Measurements from ENCODE around the gene TTC16. TPM values are rescaled to one million over a fixed set of nuclear protein-coding genes. Genes with fewer than 3 reads are reported as not detected.

TTC16 gene
- total and polyA plus RNA-seq, 2 experiments from 2014 or later, result not detected

DNA sequence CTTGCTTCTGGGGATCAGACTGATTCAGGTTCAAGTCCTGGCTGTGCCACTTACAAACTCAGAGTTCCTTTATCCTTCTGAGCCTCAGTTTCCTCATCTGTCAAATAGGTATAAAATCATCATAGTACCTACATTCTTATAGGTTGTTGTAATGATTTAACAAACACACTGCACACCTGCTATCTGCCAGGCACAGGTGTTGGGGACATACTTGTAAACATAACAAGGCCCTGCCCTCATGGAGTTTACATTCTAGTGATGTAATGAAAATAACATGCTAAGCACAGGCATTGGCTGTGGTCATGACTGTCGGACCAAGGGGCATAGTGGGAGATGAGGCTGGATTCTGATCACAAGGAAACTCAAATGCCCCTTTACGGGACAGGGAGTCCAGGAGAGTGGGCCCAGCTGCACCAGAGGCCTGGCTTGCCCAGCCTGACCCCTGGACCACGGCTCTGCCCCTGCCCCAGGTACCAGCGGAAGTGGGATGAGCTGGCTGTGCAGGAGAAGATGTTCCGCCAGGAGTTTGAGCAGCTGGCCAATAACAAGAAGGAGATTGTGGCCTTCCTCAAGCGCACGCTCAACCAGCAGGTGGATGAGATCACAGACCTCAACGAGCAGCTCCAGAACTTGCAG lies 6.8 kb upstream of the TTC16 start:
- Histone ChIP-seq H3K36me3 (replicated peaks; ENCODE audit: insufficient read depth, low read depth) (no peaks in the 10 kb centered on the region), H3K27ac (no peak overlapping the region), H3K79me2 (no peaks in the 10 kb centered on the region), H3K9me3 (ENCODE audit: low read depth) (no peaks in the 10 kb centered on the region), H3K4me1 (ENCODE audit: insufficient read depth) (no peaks in the 10 kb centered on the region), H3K4me3 (no peak overlapping the region), H4K20me1 (ENCODE audit: insufficient read depth, poor library complexity, severe bottlenecking) (no peaks in the 10 kb centered on the region), H3K27me3 (no peaks in the 10 kb centered on the region), H2AFZ (no peak overlapping the region), H3K4me2 (no peak overlapping the region), H3K9me2 (replicated peaks; ENCODE audit: insufficient read depth) (no peaks in the 10 kb centered on the region)
- 94% methylated on average over 8 of the region's 8 CpGs for WGBS (ENCODE audit: low lambda C conversion rate, missing lambda C conversion rate)
- no peak for TF ChIP-seq EZH2phosphoT487 (IDR thresholded peaks at IDR 0.05; ENCODE audit: low read depth, severe bottlenecking, unreplicated experiment)
- no peak for TF ChIP-seq EZH2 (IDR thresholded peaks at IDR 0.05; ENCODE audit: borderline replicate concordance)
- TF ChIP-seq, protein P1, sequence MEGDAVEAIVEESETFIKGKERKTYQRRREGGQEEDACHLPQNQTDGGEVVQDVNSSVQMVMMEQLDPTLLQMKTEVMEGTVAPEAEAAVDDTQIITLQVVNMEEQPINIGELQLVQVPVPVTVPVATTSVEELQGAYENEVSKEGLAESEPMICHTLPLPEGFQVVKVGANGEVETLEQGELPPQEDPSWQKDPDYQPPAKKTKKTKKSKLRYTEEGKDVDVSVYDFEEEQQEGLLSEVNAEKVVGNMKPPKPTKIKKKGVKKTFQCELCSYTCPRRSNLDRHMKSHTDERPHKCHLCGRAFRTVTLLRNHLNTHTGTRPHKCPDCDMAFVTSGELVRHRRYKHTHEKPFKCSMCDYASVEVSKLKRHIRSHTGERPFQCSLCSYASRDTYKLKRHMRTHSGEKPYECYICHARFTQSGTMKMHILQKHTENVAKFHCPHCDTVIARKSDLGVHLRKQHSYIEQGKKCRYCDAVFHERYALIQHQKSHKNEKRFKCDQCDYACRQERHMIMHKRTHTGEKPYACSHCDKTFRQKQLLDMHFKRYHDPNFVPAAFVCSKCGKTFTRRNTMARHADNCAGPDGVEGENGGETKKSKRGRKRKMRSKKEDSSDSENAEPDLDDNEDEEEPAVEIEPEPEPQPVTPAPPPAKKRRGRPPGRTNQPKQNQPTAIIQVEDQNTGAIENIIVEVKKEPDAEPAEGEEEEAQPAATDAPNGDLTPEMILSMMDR (IDR thresholded peaks at IDR 0.05; ENCODE audit: poor library complexity), result no peak
- DNase-seq (ENCODE audit: low spot score), result no peak

DNA sequence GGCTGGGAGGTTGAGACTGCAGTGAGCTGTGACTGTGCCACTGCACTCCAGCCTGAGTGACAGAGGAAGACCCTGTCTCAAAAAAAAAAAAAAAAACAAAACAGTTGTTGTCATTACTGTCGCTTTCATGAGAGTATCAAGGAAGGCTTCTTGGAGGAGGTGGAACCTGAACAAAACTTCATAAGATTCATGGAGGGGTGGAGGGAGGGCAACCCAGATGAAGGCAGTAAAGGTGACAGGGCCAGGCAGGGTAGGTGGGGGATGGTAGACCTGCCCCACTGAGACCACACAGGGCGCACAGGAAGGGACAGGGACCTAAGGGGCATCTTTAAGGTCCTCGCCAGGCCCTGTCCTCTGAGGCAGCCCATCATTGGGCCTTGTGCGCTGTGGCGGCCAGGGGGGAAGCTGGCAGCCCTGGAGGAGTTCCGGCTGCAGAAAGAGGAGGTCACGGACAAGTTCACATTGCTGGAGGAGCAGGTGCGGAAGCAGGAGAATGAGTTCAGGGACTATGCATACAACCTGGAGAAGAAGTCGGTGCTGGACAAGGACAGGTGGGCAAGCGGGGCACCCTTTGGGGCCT lies 5.6 kb upstream of the TTC16 start:
- H2AFZ ChIP-seq, result no peak overlapping the region
- no peaks in the 10 kb centered on the region for H3K9me3 ChIP-seq (ENCODE audit: low read depth)
- H3K4me3 ChIP-seq, result no peak overlapping the region
- H3K36me3 ChIP-seq (replicated peaks; ENCODE audit: insufficient read depth, low read depth), result no peaks in the 10 kb centered on the region
- H3K4me1 ChIP-seq (ENCODE audit: insufficient read depth), result no peaks in the 10 kb centered on the region
- no peaks in the 10 kb centered on the region for H3K9me2 ChIP-seq (replicated peaks; ENCODE audit: insufficient read depth)
- no peaks in the 10 kb centered on the region for H3K27me3 ChIP-seq
- no peak for TF ChIP-seq EZH2phosphoT487 (IDR thresholded peaks at IDR 0.05; ENCODE audit: low read depth, severe bottlenecking, unreplicated experiment)
- no peaks in the 10 kb centered on the region for H4K20me1 ChIP-seq (ENCODE audit: insufficient read depth, poor library complexity, severe bottlenecking)
- no peak overlapping the region for H3K4me2 ChIP-seq
- 97% methylated on average over 10 of the region's 10 CpGs for WGBS (ENCODE audit: low lambda C conversion rate, missing lambda C conversion rate)
- no peak for DNase-seq (ENCODE audit: low spot score)
- H3K27ac ChIP-seq, result no peak overlapping the region
- H3K79me2 ChIP-seq, result no peaks in the 10 kb centered on the region

DNA sequence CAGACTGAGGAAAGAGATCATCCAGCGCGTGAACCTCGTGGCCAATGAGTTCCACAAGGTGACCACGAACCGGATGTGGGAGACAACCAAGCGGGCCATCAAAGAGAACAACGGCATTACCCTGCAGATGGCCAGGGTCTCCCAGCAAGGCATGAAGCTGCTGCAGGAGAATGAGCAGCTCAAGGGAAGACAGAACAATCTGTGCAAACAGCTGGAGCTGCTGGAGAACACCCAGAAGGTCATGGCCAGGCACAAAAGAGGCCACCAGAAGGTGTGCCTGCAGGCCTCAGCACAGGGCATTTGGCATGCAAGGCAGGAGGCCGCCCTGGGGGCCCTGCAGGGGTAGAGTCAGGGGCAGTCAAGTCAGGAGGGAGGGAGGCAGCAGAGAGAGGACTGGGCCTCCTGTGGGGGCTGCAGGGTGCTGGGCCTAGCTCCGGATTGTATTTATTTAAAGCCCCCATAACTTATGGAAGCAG lies 4.6 kb upstream of the TTC16 start:
- no peaks in the 10 kb centered on the region for H3K27me3 ChIP-seq
- TF ChIP-seq EZH2 (IDR thresholded peaks at IDR 0.05; ENCODE audit: borderline replicate concordance) (no peak), EZH2phosphoT487 (IDR thresholded peaks at IDR 0.05; ENCODE audit: low read depth, severe bottlenecking, unreplicated experiment) (no peak)
- TF ChIP-seq, protein P1 (IDR thresholded peaks at IDR 0.05; ENCODE audit: poor library complexity), result no peak
- no peaks in the 10 kb centered on the region for H3K9me2 ChIP-seq (replicated peaks; ENCODE audit: insufficient read depth)
- H3K4me1 ChIP-seq (ENCODE audit: insufficient read depth), result no peaks in the 10 kb centered on the region
- H3K4me3 ChIP-seq, result no peak overlapping the region
- no peak overlapping the region for H2AFZ ChIP-seq
- WGBS (ENCODE audit: low lambda C conversion rate, missing lambda C conversion rate), result 84% methylated on average over 9 of the region's 9 CpGs
- no peaks in the 10 kb centered on the region for H3K36me3 ChIP-seq (replicated peaks; ENCODE audit: insufficient read depth, low read depth)
- no peaks in the 10 kb centered on the region for H3K9me3 ChIP-seq (ENCODE audit: low read depth)
- H3K79me2 ChIP-seq, result no peaks in the 10 kb centered on the region
- no peak overlapping the region for H3K27ac ChIP-seq
- H4K20me1 ChIP-seq (ENCODE audit: insufficient read depth, poor library complexity, severe bottlenecking), result no peaks in the 10 kb centered on the region
- no peak overlapping the region for H3K4me2 ChIP-seq
- no peak for DNase-seq (ENCODE audit: low spot score)

DNA sequence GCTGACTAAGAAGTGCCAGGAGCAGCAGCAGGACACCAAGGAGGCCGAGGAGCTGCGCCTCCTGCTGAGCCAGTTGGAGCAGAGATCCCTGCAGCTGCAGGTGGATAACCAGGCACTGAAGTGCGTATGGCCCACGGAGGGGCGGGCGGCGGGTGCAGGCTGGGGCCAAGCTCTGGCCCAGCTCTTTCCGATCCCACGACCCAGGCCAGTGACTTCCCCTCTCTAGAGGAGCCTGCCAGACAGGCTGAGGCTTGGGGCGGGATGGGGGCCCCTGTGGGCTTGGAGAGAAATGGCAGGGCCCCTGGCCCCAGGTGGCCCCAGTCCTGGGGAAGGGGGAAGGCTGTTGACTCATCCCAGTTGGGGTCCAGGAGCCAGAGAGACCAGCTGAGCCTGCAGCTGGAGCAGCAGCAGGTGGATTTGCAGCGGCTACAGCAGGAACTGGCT lies 4.0 kb upstream of the TTC16 start:
- TF ChIP-seq EZH2phosphoT487 (IDR thresholded peaks at IDR 0.05; ENCODE audit: low read depth, severe bottlenecking, unreplicated experiment) (no peak), EZH2 (IDR thresholded peaks at IDR 0.05; ENCODE audit: borderline replicate concordance) (no peak)
- TF ChIP-seq, protein P1 (IDR thresholded peaks at IDR 0.05; ENCODE audit: poor library complexity), result no peak

More for the DNA sequence above, 4.0 kb upstream of the TTC16 start:
- Histone ChIP-seq H3K9me3 (ENCODE audit: low read depth) (no peaks in the 10 kb centered on the region), H3K36me3 (replicated peaks; ENCODE audit: insufficient read depth, low read depth) (no peaks in the 10 kb centered on the region), H2AFZ (no peak overlapping the region), H3K4me1 (ENCODE audit: insufficient read depth) (no peaks in the 10 kb centered on the region), H3K27ac (no peak overlapping the region), H3K9me2 (replicated peaks; ENCODE audit: insufficient read depth) (no peaks in the 10 kb centered on the region), H3K27me3 (no peaks in the 10 kb centered on the region), H3K4me2 (no peak overlapping the region), H3K4me3 (no peak overlapping the region), H4K20me1 (ENCODE audit: insufficient read depth, poor library complexity, severe bottlenecking) (no peaks in the 10 kb centered on the region), H3K79me2 (no peaks in the 10 kb centered on the region)
- DNase-seq (ENCODE audit: low spot score), result no peak
- 81% methylated on average over 11 of the region's 11 CpGs for WGBS (ENCODE audit: low lambda C conversion rate, missing lambda C conversion rate)

Data from hepatocyte (in vitro differentiated cells).